ENCODE data around the gene FGFR2.

The FGFR2 gene

GRCh38 chr10:121576139-121576538 lies 22.1 kb downstream of the FGFR2 start:
- Histone ChIP-seq H3K9me3 (ENCODE audit: control extremely low read depth in 1 of 5, control insufficient read depth in 4 of 5, insufficient read depth in 2 of 5, low read depth in 1 of 5, low read length in 4 of 5) (no peaks in the 10 kb centered on the region), H3K27me3 (replicated peaks in 2 of 5; ENCODE audit: control insufficient read depth in 4 of 5, insufficient read depth in 5 of 5, low read length in 4 of 5) (peaks cover 0 to 4% (median 0%) of the 10 kb centered on the region in 5 experiments), H3K36me3 (ENCODE audit: control insufficient read depth in 4 of 4, insufficient read depth in 4 of 4, low read length in 3 of 4) (no peaks in the 10 kb centered on the region), H3K4me3 (ENCODE audit: control insufficient read depth in 1 of 7, extremely low read depth in 1 of 7, insufficient read depth in 4 of 7, low read depth in 2 of 7, low read length in 6 of 7) (no peak overlapping the region), H3K27ac (ENCODE audit: insufficient read depth in 1 of 2, low read depth in 1 of 2, low read length in 2 of 2, poor library complexity in 1 of 2, severe bottlenecking in 2 of 2) (no peak overlapping the region), H3K4me1 (ENCODE audit: control extremely low read depth in 1 of 4, control insufficient read depth in 4 of 4, insufficient read depth in 4 of 4, low read length in 3 of 4) (no peaks in the 10 kb centered on the region)
- 97% methylated on average over 9 of the region's 10 CpGs for WGBS (ENCODE audit: insufficient coverage)
- ChIA-PET POLR2A (no interaction called here), CTCF (no interaction called here)
- DNase-seq = no peak

GRCh38 chr10:121574519-121575166 lies 23.6 kb downstream of the FGFR2 start:
- no peaks in the 10 kb centered on the region for H3K4me1 ChIP-seq (ENCODE audit: control extremely low read depth in 1 of 4, control insufficient read depth in 4 of 4, insufficient read depth in 4 of 4, low read length in 3 of 4)
- no peaks in the 10 kb centered on the region for H3K9me3 ChIP-seq (ENCODE audit: control extremely low read depth in 1 of 5, control insufficient read depth in 4 of 5, insufficient read depth in 2 of 5, low read depth in 1 of 5, low read length in 4 of 5)
- H3K4me3 ChIP-seq (ENCODE audit: control insufficient read depth in 1 of 7, extremely low read depth in 1 of 7, insufficient read depth in 4 of 7, low read depth in 2 of 7, low read length in 6 of 7) = no peak overlapping the region
- peaks cover 0 to 4% (median 0%) of the 10 kb centered on the region in 5 experiments for H3K27me3 ChIP-seq (replicated peaks in 2 of 5; ENCODE audit: control insufficient read depth in 4 of 5, insufficient read depth in 5 of 5, low read length in 4 of 5)
- WGBS (ENCODE audit: insufficient coverage) = 96% methylated on average over 11 of the region's 14 CpGs
- POLR2A ChIA-PET = no interaction called here
- DNase-seq = no peak
- CTCF ChIA-PET = no interaction called here
- no peaks in the 10 kb centered on the region for H3K36me3 ChIP-seq (ENCODE audit: control insufficient read depth in 4 of 4, insufficient read depth in 4 of 4, low read length in 3 of 4)
- H3K27ac ChIP-seq (ENCODE audit: insufficient read depth in 1 of 2, low read depth in 1 of 2, low read length in 2 of 2, poor library complexity in 1 of 2, severe bottlenecking in 2 of 2) = no peak overlapping the region

- Histone ChIP-seq H3K4me3 (ENCODE audit: control insufficient read depth in 1 of 7, extremely low read depth in 1 of 7, insufficient read depth in 4 of 7, low read depth in 2 of 7, low read length in 6 of 7) (no peak overlapping the region), H3K36me3 (ENCODE audit: control insufficient read depth in 4 of 4, insufficient read depth in 4 of 4, low read length in 3 of 4) (no peaks in the 10 kb centered on the region), H3K27me3 (replicated peaks in 2 of 5; ENCODE audit: control insufficient read depth in 4 of 5, insufficient read depth in 5 of 5, low read length in 4 of 5) (peaks cover 0 to 4% (median 0%) of the 10 kb centered on the region in 5 experiments), H3K9me3 (ENCODE audit: control extremely low read depth in 1 of 5, control insufficient read depth in 4 of 5, insufficient read depth in 2 of 5, low read depth in 1 of 5, low read length in 4 of 5) (no peaks in the 10 kb centered on the region), H3K4me1 (ENCODE audit: control extremely low read depth in 1 of 4, control insufficient read depth in 4 of 4, insufficient read depth in 4 of 4, low read length in 3 of 4) (no peaks in the 10 kb centered on the region), H3K27ac (ENCODE audit: insufficient read depth in 1 of 2, low read depth in 1 of 2, low read length in 2 of 2, poor library complexity in 1 of 2, severe bottlenecking in 2 of 2) (no peak overlapping the region)
- DNase-seq = no peak
- CTCF ChIA-PET = no interaction called here
- POLR2A ChIA-PET = no interaction called here
- WGBS (ENCODE audit: insufficient coverage) = 96% methylated on average over 4 of the region's 8 CpGs
Observed at GRCh38 chr10:121573538-121573941, 24.7 kb downstream of the FGFR2 start.

GRCh38 chr10:121572859-121573537 lies 25.2 kb downstream of the FGFR2 start:
- WGBS (ENCODE audit: insufficient coverage) = 98% methylated on average over 6 of the region's 14 CpGs
- no peaks in the 10 kb centered on the region for H3K9me3 ChIP-seq (ENCODE audit: control extremely low read depth in 1 of 5, control insufficient read depth in 4 of 5, insufficient read depth in 2 of 5, low read depth in 1 of 5, low read length in 4 of 5)
- no peaks in the 10 kb centered on the region for H3K4me1 ChIP-seq (ENCODE audit: control extremely low read depth in 1 of 4, control insufficient read depth in 4 of 4, insufficient read depth in 4 of 4, low read length in 3 of 4)
- H3K27me3 ChIP-seq (replicated peaks in 2 of 5; ENCODE audit: control insufficient read depth in 4 of 5, insufficient read depth in 5 of 5, low read length in 4 of 5) = peaks cover 0 to 4% (median 0%) of the 10 kb centered on the region in 5 experiments
- CTCF ChIA-PET = no interaction called here
- POLR2A ChIA-PET = no interaction called here
- H3K4me3 ChIP-seq (ENCODE audit: control insufficient read depth in 1 of 7, extremely low read depth in 1 of 7, insufficient read depth in 4 of 7, low read depth in 2 of 7, low read length in 6 of 7) = no peak overlapping the region
- no peak for DNase-seq
- H3K27ac ChIP-seq (ENCODE audit: insufficient read depth in 1 of 2, low read depth in 1 of 2, low read length in 2 of 2, poor library complexity in 1 of 2, severe bottlenecking in 2 of 2) = no peak overlapping the region
- no peaks in the 10 kb centered on the region for H3K36me3 ChIP-seq (ENCODE audit: control insufficient read depth in 4 of 4, insufficient read depth in 4 of 4, low read length in 3 of 4)

- Histone ChIP-seq H3K27me3 (replicated peaks in 2 of 5; ENCODE audit: control insufficient read depth in 4 of 5, insufficient read depth in 5 of 5, low read length in 4 of 5) (peaks cover 0 to 4% (median 0%) of the 10 kb centered on the region in 5 experiments), H3K27ac (ENCODE audit: insufficient read depth in 1 of 2, low read depth in 1 of 2, low read length in 2 of 2, poor library complexity in 1 of 2, severe bottlenecking in 2 of 2) (no peak overlapping the region), H3K9me3 (ENCODE audit: control extremely low read depth in 1 of 5, control insufficient read depth in 4 of 5, insufficient read depth in 2 of 5, low read depth in 1 of 5, low read length in 4 of 5) (no peaks in the 10 kb centered on the region), H3K4me1 (ENCODE audit: control extremely low read depth in 1 of 4, control insufficient read depth in 4 of 4, insufficient read depth in 4 of 4, low read length in 3 of 4) (no peaks in the 10 kb centered on the region), H3K4me3 (ENCODE audit: control insufficient read depth in 1 of 7, extremely low read depth in 1 of 7, insufficient read depth in 4 of 7, low read depth in 2 of 7, low read length in 6 of 7) (no peak overlapping the region), H3K36me3 (ENCODE audit: control insufficient read depth in 4 of 4, insufficient read depth in 4 of 4, low read length in 3 of 4) (no peaks in the 10 kb centered on the region)
- DNase-seq = no peak
- 98% methylated on average over 4 of the region's 5 CpGs for WGBS (ENCODE audit: insufficient coverage)
- ChIA-PET POLR2A (interaction anchor here (0.6 kb wide), 1 partner anchor 65 kb away, joined by 3 read pairs; no protein-coding TSS in a partner anchor), CTCF (no interaction called here)
Observed at GRCh38 chr10:121570315-121570714, 27.9 kb downstream of the FGFR2 start.

- no peaks in the 10 kb centered on the region for H3K36me3 ChIP-seq (ENCODE audit: control insufficient read depth in 4 of 4, insufficient read depth in 4 of 4, low read length in 3 of 4)
- no peak overlapping the region for H3K27ac ChIP-seq (ENCODE audit: insufficient read depth in 1 of 2, low read depth in 1 of 2, low read length in 2 of 2, poor library complexity in 1 of 2, severe bottlenecking in 2 of 2)
- POLR2A ChIA-PET = no interaction called here
- no peaks in the 10 kb centered on the region for H3K9me3 ChIP-seq (ENCODE audit: control extremely low read depth in 1 of 5, control insufficient read depth in 4 of 5, insufficient read depth in 2 of 5, low read depth in 1 of 5, low read length in 4 of 5)
- no peak overlapping the region for H3K4me3 ChIP-seq (ENCODE audit: control insufficient read depth in 1 of 7, extremely low read depth in 1 of 7, insufficient read depth in 4 of 7, low read depth in 2 of 7, low read length in 6 of 7)
- CTCF ChIA-PET = no interaction called here
- H3K4me1 ChIP-seq (ENCODE audit: control extremely low read depth in 1 of 4, control insufficient read depth in 4 of 4, insufficient read depth in 4 of 4, low read length in 3 of 4) = no peaks in the 10 kb centered on the region
- peaks cover 0 to 2% (median 0%) of the 10 kb centered on the region in 5 experiments for H3K27me3 ChIP-seq (replicated peaks in 2 of 5; ENCODE audit: control insufficient read depth in 4 of 5, insufficient read depth in 5 of 5, low read length in 4 of 5)
- no peak for DNase-seq
- WGBS (ENCODE audit: insufficient coverage) = 100% methylated on average over 1 of the region's 2 CpGs
Observed at GRCh38 chr10:121568275-121568674, 30.0 kb downstream of the FGFR2 start.

- H3K9me3 ChIP-seq (ENCODE audit: control extremely low read depth in 1 of 5, control insufficient read depth in 4 of 5, insufficient read depth in 2 of 5, low read depth in 1 of 5, low read length in 4 of 5) = no peaks in the 10 kb centered on the region
- no peak for DNase-seq
- WGBS (ENCODE audit: insufficient coverage) = 100% methylated on average over 8 of the region's 8 CpGs
- H3K27ac ChIP-seq (ENCODE audit: insufficient read depth in 1 of 2, low read depth in 1 of 2, low read length in 2 of 2, poor library complexity in 1 of 2, severe bottlenecking in 2 of 2) = no peak overlapping the region
- H3K4me1 ChIP-seq (ENCODE audit: control extremely low read depth in 1 of 4, control insufficient read depth in 4 of 4, insufficient read depth in 4 of 4, low read length in 3 of 4) = no peaks in the 10 kb centered on the region
- ChIA-PET POLR2A (no interaction called here), CTCF (no interaction called here)
- no peaks in the 10 kb centered on the region for H3K27me3 ChIP-seq (replicated peaks in 2 of 5; ENCODE audit: control insufficient read depth in 4 of 5, insufficient read depth in 5 of 5, low read length in 4 of 5)
- no peaks in the 10 kb centered on the region for H3K36me3 ChIP-seq (ENCODE audit: control insufficient read depth in 4 of 4, insufficient read depth in 4 of 4, low read length in 3 of 4)
- no peak overlapping the region for H3K4me3 ChIP-seq (ENCODE audit: control insufficient read depth in 1 of 7, extremely low read depth in 1 of 7, insufficient read depth in 4 of 7, low read depth in 2 of 7, low read length in 6 of 7)
Observed at GRCh38 chr10:121567569-121567968, 30.7 kb downstream of the FGFR2 start.
